HG03196 (cell line): Measurements from ENCODE around the gene CUBN.

Experiments used
- ATAC-seq: cut with Tn5 transposase; IDR thresholded peaks from one replicate; pipeline ENCODE4 v1.9.1; 2021; ENCODE audit not compliant: unreplicated experiment

Gene CUBN

GRCh38 chr10:17129741-17130140 lies at the start of gene CUBN:
Gene CUBN (minus strand): TSS chr10:17129811. CDS start chr10:17129765, 46 bp downstream.
- no peak for ATAC-seq

- ATAC-seq, result no peak
Measured at GRCh38 chr10:17179002-17179401, 49.4 kb upstream of the CUBN start.

DNA sequence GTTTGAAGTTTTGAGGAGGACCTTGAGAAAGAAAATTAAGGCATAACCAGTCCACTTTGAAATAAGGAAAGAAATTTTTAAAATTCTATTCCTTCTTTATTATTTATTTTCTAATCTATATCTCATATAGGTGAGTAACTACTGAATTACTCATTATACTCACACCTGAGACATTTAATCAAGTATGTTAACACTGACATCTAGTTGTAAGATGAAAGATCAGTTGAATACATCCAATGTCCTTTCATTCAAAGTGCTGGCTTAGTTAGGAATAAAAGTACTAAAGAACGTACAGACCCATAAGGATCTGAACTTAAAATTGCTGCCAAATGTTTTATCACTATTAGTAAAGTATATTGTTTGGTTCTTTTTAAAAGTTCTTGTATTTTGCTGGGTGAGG lies 48.4 kb upstream of the CUBN start:
- ATAC-seq, result no peak

DNA sequence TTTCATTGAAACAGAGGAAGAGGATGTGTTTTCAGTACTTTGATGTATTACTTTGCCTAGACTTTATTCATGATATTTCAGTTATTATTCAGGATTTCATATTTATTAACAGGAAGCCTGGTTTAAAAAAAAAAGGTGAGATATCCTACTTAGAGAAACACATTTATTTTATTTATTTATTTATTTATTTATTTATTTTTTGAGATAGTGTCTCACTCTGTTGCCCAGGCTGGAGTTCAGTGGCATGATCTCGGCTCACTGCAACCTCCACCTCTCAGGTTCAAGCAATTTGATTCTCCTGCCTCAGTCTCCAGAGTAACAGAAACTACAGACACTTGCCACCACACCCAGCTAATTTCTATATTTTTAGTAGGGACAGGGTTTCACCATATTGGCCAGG lies 47.4 kb upstream of the CUBN start:
- ATAC-seq, result no peak

GRCh38 chr10:17176091-17176490 lies 46.5 kb upstream of the CUBN start:
- ATAC-seq, result no peak

- ATAC-seq, result no peak
Measured at GRCh38 chr10:17175551-17175950, 45.9 kb upstream of the CUBN start.

- ATAC-seq, result no peak
Measured at GRCh38 chr10:17174626-17175025, 45.0 kb upstream of the CUBN start.

DNA sequence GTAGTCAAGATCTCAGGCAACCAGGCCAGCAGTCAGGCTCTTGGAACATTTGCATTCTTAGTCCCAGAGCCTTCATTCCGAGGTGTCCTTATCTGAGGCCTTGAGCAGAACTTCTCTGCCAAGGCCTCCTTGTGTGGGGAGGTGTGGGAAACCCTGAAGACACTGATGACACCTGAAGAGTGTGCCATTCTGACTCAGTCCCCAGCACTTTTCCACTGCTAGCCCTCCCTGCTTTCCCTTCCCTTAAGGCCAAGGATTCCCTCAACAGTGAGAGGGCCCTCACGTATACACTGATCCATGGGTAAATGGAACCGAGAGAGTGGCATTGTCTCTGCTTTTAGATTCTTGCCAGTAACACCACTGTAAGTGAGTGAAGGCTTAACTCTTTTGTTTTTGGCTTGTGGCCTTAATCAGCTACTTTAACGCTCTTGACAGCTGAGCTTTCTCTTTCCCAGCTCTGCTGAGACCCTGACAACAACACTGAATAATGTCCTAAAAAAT lies 41.6 kb upstream of the CUBN start:
- ATAC-seq, result no peak

DNA sequence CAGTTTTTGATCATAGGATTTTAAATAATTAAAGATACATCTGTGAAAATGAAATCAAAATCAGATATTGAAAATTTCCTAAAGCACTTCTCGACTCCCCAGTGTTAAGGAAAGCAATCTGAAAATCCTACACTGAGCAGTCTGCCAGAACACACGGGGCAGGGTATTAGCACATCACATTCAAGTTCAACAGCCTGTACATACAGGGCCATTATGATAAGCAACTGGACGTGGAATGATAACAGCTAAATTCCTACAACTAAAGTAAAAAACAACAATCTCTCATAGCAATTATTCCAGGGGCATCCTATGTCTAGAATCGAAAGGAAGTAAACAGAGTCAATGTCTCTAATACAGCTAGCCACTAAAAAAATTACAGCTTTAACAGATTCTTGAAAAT lies 40.2 kb upstream of the CUBN start:
- ATAC-seq, result no peak

- ATAC-seq, result no peak
Measured at GRCh38 chr10:17166699-17167098, 37.1 kb upstream of the CUBN start.

- no peak for ATAC-seq
Measured at GRCh38 chr10:17162828-17163227, 33.2 kb upstream of the CUBN start.

- ATAC-seq, result no peak
Measured at GRCh38 chr10:17161775-17162174, 32.2 kb upstream of the CUBN start.

GRCh38 chr10:17157024-17157423 lies 27.4 kb upstream of the CUBN start:
- ATAC-seq, result no peak

DNA sequence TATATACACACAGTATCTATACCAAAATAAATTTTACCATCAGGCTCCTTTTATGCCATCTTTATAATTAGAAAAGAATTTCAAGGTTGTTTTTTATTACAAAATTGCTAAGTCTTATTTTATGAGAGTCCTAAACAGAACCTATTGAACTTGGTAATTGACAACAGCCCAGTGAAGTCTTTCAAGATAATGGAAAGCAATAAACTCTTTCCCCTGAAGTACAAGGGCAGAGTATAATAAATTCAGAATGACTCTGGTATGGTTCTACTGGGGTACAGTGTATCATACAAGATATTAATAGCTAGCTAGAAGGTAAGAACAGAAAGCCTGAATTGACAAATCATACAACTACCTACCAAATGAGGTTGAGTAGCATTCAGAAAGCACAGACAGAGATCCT lies 26.2 kb upstream of the CUBN start:
- no peak for ATAC-seq

GRCh38 chr10:17154116-17154515 lies 24.5 kb upstream of the CUBN start:
- ATAC-seq, result no peak

- ATAC-seq, result no peak
Measured at GRCh38 chr10:17153321-17153720, 23.7 kb upstream of the CUBN start.

DNA sequence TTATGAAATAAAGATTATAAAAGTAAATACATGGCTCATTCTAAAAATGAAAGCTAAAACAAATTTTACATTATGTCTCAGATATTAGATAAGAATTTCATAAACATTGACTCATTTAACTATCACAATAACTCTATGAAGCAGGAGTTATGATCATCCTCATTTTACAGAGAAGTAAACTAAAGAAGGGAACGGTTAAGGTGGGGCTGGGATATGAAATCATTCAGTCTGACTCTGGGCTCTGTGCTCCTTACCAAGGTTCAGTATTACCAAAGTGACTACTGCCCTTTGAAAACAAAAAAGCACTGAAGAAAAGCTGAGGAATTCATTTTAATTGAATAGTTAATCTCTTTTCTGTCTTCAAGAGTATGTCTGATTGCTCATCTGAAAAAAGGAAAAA lies 22.1 kb upstream of the CUBN start:
- ATAC-seq, result no peak

DNA sequence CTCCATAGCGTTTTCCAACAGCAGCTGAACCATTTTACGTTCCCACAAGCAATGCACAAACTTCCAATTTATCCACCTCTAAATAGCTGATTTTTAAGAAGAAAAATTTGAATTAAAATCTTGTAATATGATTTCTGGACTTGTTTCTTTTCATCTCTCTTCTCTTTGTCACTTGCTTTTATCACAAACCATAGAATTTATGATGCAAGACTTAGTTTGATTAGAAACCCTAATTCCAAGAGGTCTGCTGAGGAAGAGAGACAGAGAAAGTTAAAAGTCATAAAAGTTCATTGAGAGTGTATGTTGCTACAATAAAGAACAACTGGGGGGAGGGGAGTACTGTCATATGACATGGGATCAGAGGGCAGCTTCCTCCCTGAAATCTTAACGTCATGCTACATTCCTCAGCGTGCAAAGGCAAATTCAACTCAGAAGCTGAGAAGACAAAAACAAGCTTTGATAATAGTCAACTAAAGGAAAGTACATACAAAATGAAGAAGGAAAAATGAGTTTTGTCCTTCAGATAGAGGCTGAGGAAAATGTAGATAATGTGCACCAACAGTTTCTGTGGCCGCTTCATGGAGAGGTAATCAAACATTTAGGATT lies 18.4 kb upstream of the CUBN start:
- no peak for ATAC-seq

DNA sequence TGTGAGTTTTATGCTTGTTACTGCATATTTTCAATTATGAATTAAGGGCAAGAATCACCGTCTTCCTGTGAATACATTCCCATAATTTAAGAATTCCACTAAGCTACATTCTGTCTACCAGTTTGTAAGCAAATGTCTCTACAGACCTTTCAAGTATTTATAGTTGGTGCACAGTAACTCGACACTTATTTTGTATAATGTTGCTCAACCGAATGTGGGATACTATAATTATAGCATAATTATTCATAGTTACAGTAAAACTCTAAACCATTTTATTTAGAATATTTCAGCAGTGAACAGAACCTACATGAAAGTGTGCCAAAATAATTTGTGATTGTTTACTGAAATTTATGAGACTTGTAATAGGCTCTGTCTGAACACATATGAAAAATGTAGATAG lies 17.3 kb upstream of the CUBN start:
- ATAC-seq, result no peak

GRCh38 chr10:17145239-17145638 lies 15.6 kb upstream of the CUBN start:
- ATAC-seq, result no peak

GRCh38 chr10:17144757-17145156 lies 15.1 kb upstream of the CUBN start:
- no peak for ATAC-seq

DNA sequence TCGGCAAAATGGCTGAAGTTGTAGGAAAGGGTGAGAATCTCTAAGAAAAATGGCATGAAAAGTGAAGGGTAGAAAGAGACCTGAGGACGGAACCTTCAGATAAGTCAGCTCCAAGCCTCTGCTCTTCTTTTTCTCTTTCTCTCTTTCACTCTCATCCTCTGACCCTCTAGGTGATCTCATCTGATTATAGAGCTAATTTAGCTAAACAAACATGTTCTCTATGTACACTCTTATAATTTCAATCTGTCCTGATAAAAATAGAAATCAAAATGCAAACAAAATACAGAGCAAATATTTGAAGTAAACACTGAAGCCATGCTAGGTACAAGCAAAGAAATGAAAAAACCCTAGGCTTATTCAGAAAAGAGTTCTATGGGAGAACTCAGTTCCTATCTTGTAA lies 14.4 kb upstream of the CUBN start:
- no peak for ATAC-seq

DNA sequence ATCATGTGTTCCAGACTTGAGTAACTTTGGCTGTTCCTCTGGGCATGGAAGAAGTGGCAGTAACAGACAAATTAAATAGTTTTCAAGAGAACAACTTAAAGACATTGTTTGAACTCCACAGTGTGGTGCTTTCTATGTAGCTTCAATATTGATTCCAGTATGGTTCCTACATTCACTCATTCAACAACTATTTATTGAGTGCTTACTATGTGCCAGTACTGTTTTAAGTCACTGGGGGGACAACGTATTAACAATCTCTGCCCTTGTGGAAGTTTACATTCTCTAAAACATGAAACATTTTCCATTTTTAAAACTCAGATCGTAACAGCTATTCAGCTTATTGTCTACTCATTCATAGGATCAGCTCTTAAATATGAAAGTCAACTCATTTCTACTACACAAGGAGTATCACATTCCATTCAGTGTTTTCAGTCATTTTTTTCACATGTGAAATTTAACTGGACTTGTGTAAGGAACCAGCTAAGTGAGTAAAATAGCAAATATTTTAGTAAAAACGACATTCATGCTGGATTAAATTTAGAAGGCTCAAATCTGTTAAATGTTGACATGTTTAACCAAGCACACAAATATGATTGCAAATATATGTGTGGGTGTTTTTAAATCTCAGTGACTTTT lies 13.6 kb upstream of the CUBN start:
- ATAC-seq, result no peak
